Upper lobe of left lung (tissue), 4 donors: ENCODE data around the gene DNAJB5.

Source experiments
- POLR2A ChIP-seq, 4 donors: fragments of 450-650 bp; IDR thresholded peaks; one replicate each; pipeline ENCODE4 v1.5.1; 2016 to 2017; ENCODE audit warnings: antibody characterized with exemption in 4 of 4, mild to moderate bottlenecking in 2 of 4
- POLR2AphosphoS5 ChIP-seq, 2 donors: sonication (generic); formaldehyde crosslinking; IDR thresholded peaks; one replicate each; pipeline ENCODE4 v1.5.1; 2017; ENCODE audit warnings: antibody characterized with exemption in 2 of 2
- TF ChIP-seq, protein P1 (sequence below), 6 experiments: fragments of 450-650 bp in 4 of 6; fragments of 200-600 bp in 2 of 6; sonication (generic) in 2 of 6; IDR thresholded peaks; one replicate each; pipeline ENCODE4 v1.5.1; 2016 to 2019; ENCODE audit warnings: antibody characterized with exemption in 6 of 6

DNA sequence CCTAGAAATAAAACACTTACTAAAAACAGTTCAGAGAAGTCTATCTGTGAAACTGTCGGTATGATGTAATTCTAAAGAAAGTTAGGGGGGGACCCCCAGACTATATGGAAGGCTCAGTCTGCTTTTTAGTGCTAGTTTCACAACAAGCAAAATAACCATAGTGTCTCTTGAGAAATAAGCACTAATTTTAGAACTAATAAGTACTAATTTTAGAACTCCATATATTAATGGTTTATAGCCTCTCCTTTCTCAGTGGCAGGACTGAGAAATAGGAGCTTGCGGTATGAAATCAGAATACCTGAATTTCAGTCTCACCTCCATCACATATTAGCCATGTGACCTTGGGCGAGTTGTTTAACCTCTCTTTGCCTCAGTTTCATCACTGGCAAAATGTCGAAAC is 32.9 kb upstream of the DNAJB5 start:
- TF ChIP-seq, protein P1, sequence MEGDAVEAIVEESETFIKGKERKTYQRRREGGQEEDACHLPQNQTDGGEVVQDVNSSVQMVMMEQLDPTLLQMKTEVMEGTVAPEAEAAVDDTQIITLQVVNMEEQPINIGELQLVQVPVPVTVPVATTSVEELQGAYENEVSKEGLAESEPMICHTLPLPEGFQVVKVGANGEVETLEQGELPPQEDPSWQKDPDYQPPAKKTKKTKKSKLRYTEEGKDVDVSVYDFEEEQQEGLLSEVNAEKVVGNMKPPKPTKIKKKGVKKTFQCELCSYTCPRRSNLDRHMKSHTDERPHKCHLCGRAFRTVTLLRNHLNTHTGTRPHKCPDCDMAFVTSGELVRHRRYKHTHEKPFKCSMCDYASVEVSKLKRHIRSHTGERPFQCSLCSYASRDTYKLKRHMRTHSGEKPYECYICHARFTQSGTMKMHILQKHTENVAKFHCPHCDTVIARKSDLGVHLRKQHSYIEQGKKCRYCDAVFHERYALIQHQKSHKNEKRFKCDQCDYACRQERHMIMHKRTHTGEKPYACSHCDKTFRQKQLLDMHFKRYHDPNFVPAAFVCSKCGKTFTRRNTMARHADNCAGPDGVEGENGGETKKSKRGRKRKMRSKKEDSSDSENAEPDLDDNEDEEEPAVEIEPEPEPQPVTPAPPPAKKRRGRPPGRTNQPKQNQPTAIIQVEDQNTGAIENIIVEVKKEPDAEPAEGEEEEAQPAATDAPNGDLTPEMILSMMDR (IDR thresholded peaks at IDR 0.05): no peak
- TF ChIP-seq POLR2A (IDR thresholded peaks at IDR 0.05) (no peak), POLR2AphosphoS5 (IDR thresholded peaks at IDR 0.05) (no peak)
